Thyroid gland (tissue), 4 donors: Measurements from ENCODE around the gene KCNMA1. TPM values are rescaled to one million over a fixed set of nuclear protein-coding genes. Genes with fewer than 3 reads are reported as not detected.

Experiments used
- DNase-seq, 2 donors: peaks; one replicate each; pipeline ENCODE4 v3.0.0-alpha.2; 2019
- H3K27ac ChIP-seq, 3 donors: fragments of 200-600 bp; sonication (generic); 1 replicate in 2 of 3; 2 replicates in 1 of 3; pipeline ENCODE4 v1.5.1; 2016 to 2019; ENCODE audit warnings: mild to moderate bottlenecking in 1 of 3, moderate library complexity in 1 of 3
- H3K27me3 ChIP-seq: fragments of 200-600 bp; sonication (generic); one replicate; pipeline ENCODE4 v1.5.1; 2019
- H3K36me3 ChIP-seq, 2 donors: fragments of 200-600 bp; sonication (generic); one replicate each; pipeline ENCODE4 v1.5.1; 2016 to 2019
- H3K4me1 ChIP-seq, 2 donors: fragments of 200-600 bp; sonication (generic); one replicate each; pipeline ENCODE4 v1.5.1; 2017 to 2019
- H3K4me3 ChIP-seq, 3 donors: fragments of 200-600 bp; sonication (generic); replicated peaks in 1 of 3; 1 replicate in 2 of 3; 2 replicates in 1 of 3; pipeline ENCODE4 v1.5.1; 2016; ENCODE audit warnings: mild to moderate bottlenecking in 1 of 3
- H3K9me3 ChIP-seq: fragments of 200-600 bp; sonication (generic); one replicate; pipeline ENCODE4 v1.5.1; 2017
- CTCF ChIP-seq, 6 experiments: fragments of 200-600 bp in 3 of 6; fragments of 450-650 bp in 3 of 6; sonication (generic) in 3 of 6; IDR thresholded peaks; one replicate each; pipeline ENCODE4 v1.5.1; 2016 to 2019; ENCODE audit warnings: antibody characterized with exemption in 6 of 6, mild to moderate bottlenecking in 2 of 6, inconsistent platforms in 1 of 6, moderate library complexity in 1 of 6
- POLR2A ChIP-seq, 2 donors: fragments of 450-650 bp; IDR thresholded peaks; one replicate each; pipeline ENCODE4 v1.6.1; 2017; ENCODE audit warnings: antibody characterized with exemption in 2 of 2, mild to moderate bottlenecking in 2 of 2, moderate library complexity in 1 of 2
- WGBS, 2 donors: methylation state at CpG; one replicate each; pipeline ENCODE4 v1.1.5; 2017; 5-methylcytosine and 5-hydroxymethylcytosine counted together
- intact Hi-C: fragments of 100-400 bp; cut with DNase I; formaldehyde crosslinking; loops from one replicate; pipeline ENCODE4 v1.15.1; 2023
- total RNA-seq, 4 donors: library from RNA; depleted of rRNA; stranded (reverse); fragments of >200 nt; gene quantifications; one replicate each; pipeline ENCODE4 v1.2.3, GENCODE V29; 2016

The KCNMA1 gene
- total RNA-seq, 4 donors from 2014 or later: 2.5 to 5.1 (median 3.6) TPM

DNA sequence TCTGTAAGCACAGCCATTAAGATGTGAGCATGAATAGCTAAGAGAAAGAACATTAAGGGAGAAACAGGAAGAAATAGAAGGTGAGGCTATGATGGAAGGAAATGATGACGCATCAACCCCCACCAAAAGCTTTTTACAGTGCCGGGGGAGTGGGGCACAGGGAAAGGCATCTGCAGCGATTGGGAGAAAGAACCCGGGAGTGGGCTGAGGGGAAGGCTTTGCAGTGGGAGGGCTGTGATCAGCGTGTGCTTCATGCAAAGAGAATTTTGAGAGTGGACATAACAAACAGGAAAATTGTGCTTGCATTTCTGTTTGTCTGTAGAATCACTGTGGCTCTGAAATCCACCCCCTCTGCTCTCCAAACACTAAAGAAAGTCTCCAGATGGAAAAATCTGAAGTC, 250.8 kb downstream of the KCNMA1 start:
- Histone ChIP-seq H3K27ac (no peak overlapping the region), H3K4me1 (no peaks in the 10 kb centered on the region), H3K4me3 (no peak overlapping the region), H3K36me3 (no peaks in the 10 kb centered on the region), H3K27me3 (no peaks in the 10 kb centered on the region), H3K9me3 (no peaks in the 10 kb centered on the region)
- 41 to 44% methylated on average over 5 of the region's 5 CpGs for WGBS, 2 donors
- no peak for DNase-seq
- TF ChIP-seq POLR2A (IDR thresholded peaks at IDR 0.05) (no peak), CTCF (IDR thresholded peaks at IDR 0.05) (no peak)
- intact Hi-C loops: no loop called here

DNA sequence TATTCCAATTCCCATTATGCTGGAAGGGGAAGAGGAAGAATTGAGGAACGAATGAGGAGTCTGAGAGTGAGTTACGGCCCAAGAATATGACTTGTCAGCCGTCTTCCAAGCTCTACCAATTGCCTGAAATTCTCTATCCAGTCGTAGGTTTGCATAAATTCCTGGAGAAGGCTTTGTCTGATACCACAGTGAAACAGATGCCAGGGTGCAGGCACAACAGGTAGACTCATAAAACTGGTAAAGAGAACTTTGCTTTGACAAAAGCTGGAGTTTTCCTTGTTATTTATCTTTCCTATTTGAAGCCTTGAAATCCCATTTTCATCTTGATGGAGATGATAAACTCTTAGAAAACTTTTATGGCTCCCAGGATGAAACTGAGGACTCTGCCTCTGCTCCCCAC, 251.2 kb downstream of the KCNMA1 start:
- no peak for DNase-seq
- no peak for TF ChIP-seq POLR2A (IDR thresholded peaks at IDR 0.05)
- TF ChIP-seq CTCF (IDR thresholded peaks at IDR 0.05): no peak
- intact Hi-C loops: no loop called here
- Histone ChIP-seq H3K9me3 (no peaks in the 10 kb centered on the region), H3K36me3 (no peaks in the 10 kb centered on the region), H3K27me3 (no peaks in the 10 kb centered on the region), H3K4me1 (no peaks in the 10 kb centered on the region), H3K27ac (no peak overlapping the region), H3K4me3 (no peak overlapping the region)
- 70 to 86% methylated on average over 4 of the region's 4 CpGs for WGBS, 2 donors

GRCh38 chr10:77385315-77385714, 252.3 kb downstream of the KCNMA1 start:
- H3K4me3 ChIP-seq: no peak overlapping the region
- 92 to 95% methylated on average over 2 of the region's 2 CpGs for WGBS, 2 donors
- TF ChIP-seq POLR2A (IDR thresholded peaks at IDR 0.05): no peak
- no peak for TF ChIP-seq CTCF (IDR thresholded peaks at IDR 0.05)
- intact Hi-C loops: no loop called here
- no peak overlapping the region for H3K27ac ChIP-seq
- H3K36me3 ChIP-seq: no peaks in the 10 kb centered on the region
- no peaks in the 10 kb centered on the region for H3K9me3 ChIP-seq
- DNase-seq: no peak
- H3K4me1 ChIP-seq: no peaks in the 10 kb centered on the region
- no peaks in the 10 kb centered on the region for H3K27me3 ChIP-seq

GRCh38 chr10:77383861-77384553, 253.6 kb downstream of the KCNMA1 start:
- H3K9me3 ChIP-seq: no peaks in the 10 kb centered on the region
- intact Hi-C loops: no loop called here
- no peak overlapping the region for H3K4me3 ChIP-seq
- no peak overlapping the region for H3K27ac ChIP-seq
- WGBS, 2 donors: 84 to 89% methylated on average over 14 of the region's 14 CpGs
- TF ChIP-seq CTCF (IDR thresholded peaks at IDR 0.05) (no peak), POLR2A (IDR thresholded peaks at IDR 0.05) (no peak)
- no peaks in the 10 kb centered on the region for H3K36me3 ChIP-seq
- DNase-seq: no peak
- no peaks in the 10 kb centered on the region for H3K27me3 ChIP-seq
- no peaks in the 10 kb centered on the region for H3K4me1 ChIP-seq

DNA sequence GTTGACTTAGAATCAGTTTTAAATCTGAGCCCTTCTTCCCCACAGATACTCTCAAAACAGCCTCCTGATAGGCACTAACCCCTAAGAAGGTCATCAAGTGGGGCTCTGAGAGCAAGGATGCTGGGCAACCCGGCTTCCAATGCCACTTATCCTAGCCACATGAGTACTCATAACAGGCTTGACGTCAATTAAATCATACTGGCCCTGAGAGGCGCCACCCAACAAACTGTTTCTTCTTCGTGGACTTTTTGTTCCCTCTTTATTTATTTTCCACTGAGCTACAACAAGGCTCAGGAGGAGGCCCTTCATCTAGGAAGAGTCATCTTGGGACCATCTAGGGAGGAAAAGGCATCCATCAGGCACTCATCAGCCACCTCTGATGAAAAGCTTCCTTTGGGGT, 255.9 kb downstream of the KCNMA1 start:
- H3K4me1 ChIP-seq: no peaks in the 10 kb centered on the region
- H3K9me3 ChIP-seq: no peaks in the 10 kb centered on the region
- WGBS, 2 donors: 68 to 69% methylated on average over 4 of the region's 4 CpGs
- H3K27me3 ChIP-seq: no peaks in the 10 kb centered on the region
- intact Hi-C loops: no loop called here
- DNase-seq: no peak
- no peak overlapping the region for H3K4me3 ChIP-seq
- H3K36me3 ChIP-seq: no peaks in the 10 kb centered on the region
- TF ChIP-seq POLR2A (IDR thresholded peaks at IDR 0.05): no peak
- no peak for TF ChIP-seq CTCF (IDR thresholded peaks at IDR 0.05)
- H3K27ac ChIP-seq: no peak overlapping the region
